Measurements from ENCODE around the gene PGC.

GRCh38 chr6:41734666-41735426 lies 12.4 kb downstream of the PGC start:
- peak; percentile 22; the same call in 1 of the 2 replicates for TF ChIP-seq POLR2AphosphoS5 (IDR thresholded peaks at IDR 0.05; ENCODE audit: low read depth, low read length)
- no peak for TF ChIP-seq ELF1 (IDR thresholded peaks at IDR 0.05)
- TF ChIP-seq TAF1 (IDR thresholded peaks at IDR 0.05; ENCODE audit: borderline replicate concordance, low read depth, low read length): no peak
- TF ChIP-seq CTCF (IDR thresholded peaks at IDR 0.05): no peak
- TF ChIP-seq, protein P1, sequence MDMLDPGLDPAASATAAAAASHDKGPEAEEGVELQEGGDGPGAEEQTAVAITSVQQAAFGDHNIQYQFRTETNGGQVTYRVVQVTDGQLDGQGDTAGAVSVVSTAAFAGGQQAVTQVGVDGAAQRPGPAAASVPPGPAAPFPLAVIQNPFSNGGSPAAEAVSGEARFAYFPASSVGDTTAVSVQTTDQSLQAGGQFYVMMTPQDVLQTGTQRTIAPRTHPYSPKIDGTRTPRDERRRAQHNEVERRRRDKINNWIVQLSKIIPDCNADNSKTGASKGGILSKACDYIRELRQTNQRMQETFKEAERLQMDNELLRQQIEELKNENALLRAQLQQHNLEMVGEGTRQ (IDR thresholded peaks at IDR 0.05; ENCODE audit: borderline replicate concordance, low read depth, low read length): no peak
- TF ChIP-seq, protein P2, sequence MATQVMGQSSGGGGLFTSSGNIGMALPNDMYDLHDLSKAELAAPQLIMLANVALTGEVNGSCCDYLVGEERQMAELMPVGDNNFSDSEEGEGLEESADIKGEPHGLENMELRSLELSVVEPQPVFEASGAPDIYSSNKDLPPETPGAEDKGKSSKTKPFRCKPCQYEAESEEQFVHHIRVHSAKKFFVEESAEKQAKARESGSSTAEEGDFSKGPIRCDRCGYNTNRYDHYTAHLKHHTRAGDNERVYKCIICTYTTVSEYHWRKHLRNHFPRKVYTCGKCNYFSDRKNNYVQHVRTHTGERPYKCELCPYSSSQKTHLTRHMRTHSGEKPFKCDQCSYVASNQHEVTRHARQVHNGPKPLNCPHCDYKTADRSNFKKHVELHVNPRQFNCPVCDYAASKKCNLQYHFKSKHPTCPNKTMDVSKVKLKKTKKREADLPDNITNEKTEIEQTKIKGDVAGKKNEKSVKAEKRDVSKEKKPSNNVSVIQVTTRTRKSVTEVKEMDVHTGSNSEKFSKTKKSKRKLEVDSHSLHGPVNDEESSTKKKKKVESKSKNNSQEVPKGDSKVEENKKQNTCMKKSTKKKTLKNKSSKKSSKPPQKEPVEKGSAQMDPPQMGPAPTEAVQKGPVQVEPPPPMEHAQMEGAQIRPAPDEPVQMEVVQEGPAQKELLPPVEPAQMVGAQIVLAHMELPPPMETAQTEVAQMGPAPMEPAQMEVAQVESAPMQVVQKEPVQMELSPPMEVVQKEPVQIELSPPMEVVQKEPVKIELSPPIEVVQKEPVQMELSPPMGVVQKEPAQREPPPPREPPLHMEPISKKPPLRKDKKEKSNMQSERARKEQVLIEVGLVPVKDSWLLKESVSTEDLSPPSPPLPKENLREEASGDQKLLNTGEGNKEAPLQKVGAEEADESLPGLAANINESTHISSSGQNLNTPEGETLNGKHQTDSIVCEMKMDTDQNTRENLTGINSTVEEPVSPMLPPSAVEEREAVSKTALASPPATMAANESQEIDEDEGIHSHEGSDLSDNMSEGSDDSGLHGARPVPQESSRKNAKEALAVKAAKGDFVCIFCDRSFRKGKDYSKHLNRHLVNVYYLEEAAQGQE (IDR thresholded peaks at IDR 0.05; ENCODE audit: low read depth, low read length): no peak
- no peak; the same call in 1 of the 2 replicates for TF ChIP-seq MXI1 (IDR thresholded peaks at IDR 0.05; ENCODE audit: low read depth, low read length)
- TF ChIP-seq CHD2 (IDR thresholded peaks at IDR 0.05; ENCODE audit: low read length, partially characterized antibody): no peak
- TF ChIP-seq, protein P3, sequence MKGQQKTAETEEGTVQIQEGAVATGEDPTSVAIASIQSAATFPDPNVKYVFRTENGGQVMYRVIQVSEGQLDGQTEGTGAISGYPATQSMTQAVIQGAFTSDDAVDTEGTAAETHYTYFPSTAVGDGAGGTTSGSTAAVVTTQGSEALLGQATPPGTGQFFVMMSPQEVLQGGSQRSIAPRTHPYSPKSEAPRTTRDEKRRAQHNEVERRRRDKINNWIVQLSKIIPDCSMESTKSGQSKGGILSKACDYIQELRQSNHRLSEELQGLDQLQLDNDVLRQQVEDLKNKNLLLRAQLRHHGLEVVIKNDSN (IDR thresholded peaks at IDR 0.05; ENCODE audit: borderline replicate concordance, low read depth): no peak
- TF ChIP-seq EP300 (IDR thresholded peaks at IDR 0.05; ENCODE audit: borderline replicate concordance in 1 of 2, low read depth in 1 of 2, low read length in 1 of 2): no peak
